GM21447 (cell line): Measurements from ENCODE around the gene HOXC9.
"Not testable (repeated sequence)": the region's sequence is repeated elsewhere in the genome, so short reads cannot be mapped to it uniquely, and the experiment has no call there.

Experiments
- ATAC-seq: cut with Tn5 transposase; IDR thresholded peaks from one replicate; pipeline ENCODE4 v1.9.1; 2021; ENCODE audit not compliant: unreplicated experiment

The HOXC9 gene

GRCh38 chr12:54037360-54038283 is 37.7 kb downstream of the HOXC9 start:
- no peak for ATAC-seq

- ATAC-seq, result no peak
These were observed 38.4 kb downstream of the HOXC9 start for GRCh38 chr12:54038284-54038870.

- no peak for ATAC-seq
These were observed 39.0 kb downstream of the HOXC9 start for GRCh38 chr12:54038871-54039414.

- ATAC-seq, result no peak
These were observed 39.6 kb downstream of the HOXC9 start for GRCh38 chr12:54039417-54040147.

- ATAC-seq, result no peak
These were observed 40.2 kb downstream of the HOXC9 start for GRCh38 chr12:54040148-54040494.

- ATAC-seq, result no peak
These were observed 40.7 kb downstream of the HOXC9 start for GRCh38 chr12:54040648-54041047.

GRCh38 chr12:54041097-54041690 is 41.2 kb downstream of the HOXC9 start:
- ATAC-seq, result no peak

- not testable (repeated sequence) for ATAC-seq
These were observed 42.1 kb downstream of the HOXC9 start for GRCh38 chr12:54042033-54042432.

GRCh38 chr12:54042970-54043853 is 43.3 kb downstream of the HOXC9 start:
- no peak for ATAC-seq

GRCh38 chr12:54044425-54045103 is 44.6 kb downstream of the HOXC9 start:
- ATAC-seq, result no peak

GRCh38 chr12:54045401-54045800 is 45.4 kb downstream of the HOXC9 start:
- ATAC-seq, result no peak

GRCh38 chr12:54045868-54046521 is 46.0 kb downstream of the HOXC9 start:
- ATAC-seq, result no peak

- no peak for ATAC-seq
These were observed 46.8 kb downstream of the HOXC9 start for GRCh38 chr12:54046809-54047159.

- ATAC-seq, result no peak
These were observed 47.4 kb downstream of the HOXC9 start for GRCh38 chr12:54047160-54047963.

- ATAC-seq, result no peak
These were observed 48.0 kb downstream of the HOXC9 start for GRCh38 chr12:54047964-54048303.

GRCh38 chr12:54048406-54049093 is 48.6 kb downstream of the HOXC9 start:
- no peak for ATAC-seq

- ATAC-seq, result no peak
These were observed 49.1 kb downstream of the HOXC9 start for GRCh38 chr12:54049108-54049507.

- ATAC-seq, result no peak
These were observed 50.5 kb downstream of the HOXC9 start for GRCh38 chr12:54050482-54050810.
